Suprapubic skin (tissue), 3 donors: ENCODE results near the gene EMB.

ENCODE experiments used
- EP300 ChIP-seq: sonication (generic); formaldehyde crosslinking; IDR thresholded peaks from one replicate; pipeline ENCODE4 v1.6.1; 2017; ENCODE audit warnings: antibody characterized with exemption
- POLR2A ChIP-seq, 2 donors: fragments of 450-650 bp; IDR thresholded peaks; one replicate each; pipeline ENCODE4 v1.6.1; 2017; ENCODE audit warnings: antibody characterized with exemption in 2 of 2, mild to moderate bottlenecking in 2 of 2, moderate library complexity in 2 of 2
- TF ChIP-seq, protein P1 (sequence below), 2 donors: fragments of 200-600 bp in 1 of 2; fragments of 450-650 bp in 1 of 2; sonication (generic) in 1 of 2; IDR thresholded peaks; one replicate each; pipeline ENCODE4 v1.5.1; 2016 to 2019; ENCODE audit warnings: antibody characterized with exemption in 2 of 2, mild to moderate bottlenecking in 1 of 2, moderate library complexity in 1 of 2

DNA sequence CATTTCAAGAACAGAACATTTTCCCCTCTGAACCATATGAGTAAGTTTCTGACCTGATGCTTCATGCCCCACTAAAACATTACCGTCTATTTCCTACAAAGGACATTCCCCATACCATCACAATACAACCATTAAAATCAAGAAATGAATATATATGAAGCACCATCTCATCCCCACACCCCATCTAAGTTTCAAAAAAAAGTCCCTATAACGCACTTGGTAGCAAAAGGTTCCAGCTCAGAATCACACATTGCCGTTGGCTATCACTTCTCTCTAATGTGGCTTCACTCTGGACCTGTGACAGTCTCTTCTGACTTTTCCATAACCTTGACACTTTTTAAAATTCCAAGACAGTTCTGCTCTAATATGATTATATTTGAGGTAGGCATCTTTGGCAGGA lies 5.9 kb downstream of the EMB start:
- TF ChIP-seq, protein P1, sequence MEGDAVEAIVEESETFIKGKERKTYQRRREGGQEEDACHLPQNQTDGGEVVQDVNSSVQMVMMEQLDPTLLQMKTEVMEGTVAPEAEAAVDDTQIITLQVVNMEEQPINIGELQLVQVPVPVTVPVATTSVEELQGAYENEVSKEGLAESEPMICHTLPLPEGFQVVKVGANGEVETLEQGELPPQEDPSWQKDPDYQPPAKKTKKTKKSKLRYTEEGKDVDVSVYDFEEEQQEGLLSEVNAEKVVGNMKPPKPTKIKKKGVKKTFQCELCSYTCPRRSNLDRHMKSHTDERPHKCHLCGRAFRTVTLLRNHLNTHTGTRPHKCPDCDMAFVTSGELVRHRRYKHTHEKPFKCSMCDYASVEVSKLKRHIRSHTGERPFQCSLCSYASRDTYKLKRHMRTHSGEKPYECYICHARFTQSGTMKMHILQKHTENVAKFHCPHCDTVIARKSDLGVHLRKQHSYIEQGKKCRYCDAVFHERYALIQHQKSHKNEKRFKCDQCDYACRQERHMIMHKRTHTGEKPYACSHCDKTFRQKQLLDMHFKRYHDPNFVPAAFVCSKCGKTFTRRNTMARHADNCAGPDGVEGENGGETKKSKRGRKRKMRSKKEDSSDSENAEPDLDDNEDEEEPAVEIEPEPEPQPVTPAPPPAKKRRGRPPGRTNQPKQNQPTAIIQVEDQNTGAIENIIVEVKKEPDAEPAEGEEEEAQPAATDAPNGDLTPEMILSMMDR (IDR thresholded peaks at IDR 0.05): no peak
- no peak for TF ChIP-seq EP300
- TF ChIP-seq POLR2A (IDR thresholded peaks at IDR 0.05): no peak
